Measurements from ENCODE around the gene LRRC71.

Gene LRRC71

DNA sequence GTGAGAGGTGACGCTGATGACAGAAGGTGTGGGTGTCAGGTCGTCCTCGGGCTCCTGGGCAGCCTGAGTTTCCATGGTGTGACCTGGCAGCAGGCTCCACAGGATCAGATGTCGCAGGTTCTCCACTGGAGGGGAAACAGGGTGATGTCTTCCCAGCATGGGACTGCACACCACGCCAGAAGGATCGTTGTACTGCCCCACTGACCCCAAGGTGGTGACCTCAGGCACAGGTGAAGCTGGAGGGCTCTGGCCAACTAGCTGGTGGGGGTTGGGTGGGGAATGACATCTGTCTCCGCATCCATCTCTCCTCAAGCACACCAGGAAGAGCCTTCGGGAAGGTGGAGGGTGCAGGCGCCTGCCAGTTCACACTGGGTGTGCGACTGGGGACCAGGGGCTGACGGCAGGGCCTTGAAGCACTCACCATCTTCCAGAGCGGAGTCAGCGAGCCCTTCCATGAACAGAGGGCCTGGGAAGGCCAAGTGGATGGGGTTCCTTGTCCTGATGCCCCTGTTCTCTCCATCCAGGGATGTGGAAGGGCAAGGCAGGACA, 19.4 kb downstream of the LRRC71 start:
- DNase-seq (ENCODE audit: low read depth): no peak
- TF ChIP-seq, protein P1, sequence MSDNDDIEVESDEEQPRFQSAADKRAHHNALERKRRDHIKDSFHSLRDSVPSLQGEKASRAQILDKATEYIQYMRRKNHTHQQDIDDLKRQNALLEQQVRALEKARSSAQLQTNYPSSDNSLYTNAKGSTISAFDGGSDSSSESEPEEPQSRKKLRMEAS (IDR thresholded peaks at IDR 0.05; ENCODE audit: low read depth, low read length): no peak
- TF ChIP-seq, protein P2, sequence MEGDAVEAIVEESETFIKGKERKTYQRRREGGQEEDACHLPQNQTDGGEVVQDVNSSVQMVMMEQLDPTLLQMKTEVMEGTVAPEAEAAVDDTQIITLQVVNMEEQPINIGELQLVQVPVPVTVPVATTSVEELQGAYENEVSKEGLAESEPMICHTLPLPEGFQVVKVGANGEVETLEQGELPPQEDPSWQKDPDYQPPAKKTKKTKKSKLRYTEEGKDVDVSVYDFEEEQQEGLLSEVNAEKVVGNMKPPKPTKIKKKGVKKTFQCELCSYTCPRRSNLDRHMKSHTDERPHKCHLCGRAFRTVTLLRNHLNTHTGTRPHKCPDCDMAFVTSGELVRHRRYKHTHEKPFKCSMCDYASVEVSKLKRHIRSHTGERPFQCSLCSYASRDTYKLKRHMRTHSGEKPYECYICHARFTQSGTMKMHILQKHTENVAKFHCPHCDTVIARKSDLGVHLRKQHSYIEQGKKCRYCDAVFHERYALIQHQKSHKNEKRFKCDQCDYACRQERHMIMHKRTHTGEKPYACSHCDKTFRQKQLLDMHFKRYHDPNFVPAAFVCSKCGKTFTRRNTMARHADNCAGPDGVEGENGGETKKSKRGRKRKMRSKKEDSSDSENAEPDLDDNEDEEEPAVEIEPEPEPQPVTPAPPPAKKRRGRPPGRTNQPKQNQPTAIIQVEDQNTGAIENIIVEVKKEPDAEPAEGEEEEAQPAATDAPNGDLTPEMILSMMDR (IDR thresholded peaks at IDR 0.05; ENCODE audit: low read depth, low read length): no peak
- TF ChIP-seq MYC (IDR thresholded peaks at IDR 0.05; ENCODE audit: low read depth, low read length) (no peak), POLR2A (IDR thresholded peaks at IDR 0.05; ENCODE audit: extremely low read depth, insufficient read length) (no peak)
- H3K4me3 ChIP-seq (ENCODE audit: low read depth, low read length): no peak overlapping the region

DNA sequence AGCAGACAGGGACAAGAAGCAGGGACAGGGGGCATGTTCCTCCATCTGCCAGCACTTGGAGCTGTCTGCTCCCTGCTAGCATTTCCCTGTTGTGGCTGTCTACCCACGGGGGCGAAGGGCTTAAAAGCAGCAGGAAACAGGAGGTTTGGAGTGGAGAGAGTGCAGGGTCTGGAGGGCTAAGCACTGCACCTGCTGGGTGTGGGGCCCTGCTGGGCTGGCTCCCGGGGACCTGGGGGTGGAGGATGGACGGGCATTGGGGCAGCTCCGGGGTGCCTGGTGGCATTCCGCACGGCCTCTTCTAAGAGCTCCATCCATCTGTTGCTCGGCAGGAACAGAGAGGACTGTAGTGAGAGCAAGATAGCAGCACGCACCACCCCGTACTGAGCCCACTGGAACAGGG, 21.2 kb downstream of the LRRC71 start:
- H3K4me3 ChIP-seq (ENCODE audit: low read depth, low read length): no peak overlapping the region
- DNase-seq (ENCODE audit: low read depth): no peak

DNA sequence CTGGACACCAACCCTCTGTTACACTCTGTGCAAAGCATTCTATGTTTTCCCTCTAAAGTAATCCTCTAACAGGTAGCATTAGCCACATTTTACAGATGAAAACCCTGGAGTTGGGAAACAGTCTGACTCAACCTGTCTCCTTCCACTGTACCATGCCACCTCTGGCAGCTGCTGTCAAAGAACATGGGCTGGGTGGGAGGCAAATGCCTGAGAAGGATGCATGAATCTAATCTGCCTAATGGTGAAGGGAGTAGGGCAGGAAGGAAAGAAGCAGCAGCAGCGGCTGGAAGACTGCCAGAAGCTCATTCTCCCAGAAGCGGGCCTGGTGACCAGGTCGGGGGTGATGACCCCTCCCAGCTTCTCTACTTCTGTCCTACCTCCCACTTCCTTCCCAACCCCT, 21.7 kb downstream of the LRRC71 start:
- no peak for TF ChIP-seq POLR2A (IDR thresholded peaks at IDR 0.05; ENCODE audit: extremely low read depth, insufficient read length)
- TF ChIP-seq, protein P2 (IDR thresholded peaks at IDR 0.05; ENCODE audit: low read depth, low read length): no peak
- no peak for DNase-seq (ENCODE audit: low read depth)
- no peak overlapping the region for H3K4me3 ChIP-seq (ENCODE audit: low read depth, low read length)

More for the DNA sequence above, 21.2 kb downstream of the LRRC71 start:
- TF ChIP-seq POLR2A (IDR thresholded peaks at IDR 0.05; ENCODE audit: extremely low read depth, insufficient read length) (no peak), MYC (IDR thresholded peaks at IDR 0.05; ENCODE audit: low read depth, low read length) (no peak)
- TF ChIP-seq, protein P1 (IDR thresholded peaks at IDR 0.05; ENCODE audit: low read depth, low read length): no peak
- TF ChIP-seq, protein P2 (IDR thresholded peaks at IDR 0.05; ENCODE audit: low read depth, low read length): no peak

DNA sequence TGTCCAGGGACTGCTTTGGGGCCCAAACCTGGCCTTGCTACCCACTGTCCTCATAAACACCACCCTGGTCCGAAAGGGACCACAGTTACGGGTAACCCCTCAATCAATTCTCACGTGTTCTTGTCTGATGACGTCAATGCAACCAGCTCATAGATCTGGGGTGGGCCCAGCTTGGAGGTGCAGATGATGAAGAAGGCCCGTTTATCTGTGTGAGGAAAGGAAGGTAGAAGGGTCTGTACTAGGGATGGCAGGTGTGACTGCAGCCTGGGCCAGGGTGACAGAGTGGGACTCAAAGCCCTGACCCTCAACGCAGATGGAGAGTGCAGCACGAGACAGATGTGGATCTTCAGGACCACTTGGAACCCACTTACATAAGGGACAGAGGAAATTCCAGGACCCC, 22.1 kb downstream of the LRRC71 start:
- H3K4me3 ChIP-seq (ENCODE audit: low read depth, low read length): no peak overlapping the region
- DNase-seq (ENCODE audit: low read depth): no peak
- TF ChIP-seq, protein P2 (IDR thresholded peaks at IDR 0.05; ENCODE audit: low read depth, low read length): no peak
- TF ChIP-seq POLR2A (IDR thresholded peaks at IDR 0.05; ENCODE audit: extremely low read depth, insufficient read length) (no peak), MYC (IDR thresholded peaks at IDR 0.05; ENCODE audit: low read depth, low read length) (no peak)
- TF ChIP-seq, protein P1 (IDR thresholded peaks at IDR 0.05; ENCODE audit: low read depth, low read length): no peak

DNA sequence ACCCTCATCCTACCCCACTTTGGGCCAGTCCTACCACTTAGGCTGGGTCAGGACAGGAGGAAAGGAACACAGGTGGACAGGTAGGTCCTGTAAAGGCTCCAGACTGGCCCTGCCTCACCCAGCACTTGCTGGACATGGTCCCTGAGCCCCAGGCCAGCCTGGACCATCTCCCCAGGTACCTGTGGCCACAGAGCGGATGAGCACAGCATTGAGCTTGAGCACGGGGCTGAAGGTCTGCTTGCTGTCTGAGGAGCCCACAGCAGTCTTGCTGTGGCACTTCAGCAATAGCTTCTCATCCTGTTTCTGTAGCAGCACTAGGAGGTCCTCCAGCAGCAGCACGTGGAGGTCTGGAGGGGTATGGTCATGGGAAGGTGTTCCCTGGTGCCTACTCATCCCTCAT, 23.3 kb downstream of the LRRC71 start:
- no peak for DNase-seq (ENCODE audit: low read depth)
- H3K4me3 ChIP-seq (ENCODE audit: low read depth, low read length): no peak overlapping the region
- no peak for TF ChIP-seq MYC (IDR thresholded peaks at IDR 0.05; ENCODE audit: low read depth, low read length)
- TF ChIP-seq, protein P2 (IDR thresholded peaks at IDR 0.05; ENCODE audit: low read depth, low read length): no peak
- TF ChIP-seq, protein P1 (IDR thresholded peaks at IDR 0.05; ENCODE audit: low read depth, low read length): no peak
- no peak for TF ChIP-seq POLR2A (IDR thresholded peaks at IDR 0.05; ENCODE audit: extremely low read depth, insufficient read length)

DNA sequence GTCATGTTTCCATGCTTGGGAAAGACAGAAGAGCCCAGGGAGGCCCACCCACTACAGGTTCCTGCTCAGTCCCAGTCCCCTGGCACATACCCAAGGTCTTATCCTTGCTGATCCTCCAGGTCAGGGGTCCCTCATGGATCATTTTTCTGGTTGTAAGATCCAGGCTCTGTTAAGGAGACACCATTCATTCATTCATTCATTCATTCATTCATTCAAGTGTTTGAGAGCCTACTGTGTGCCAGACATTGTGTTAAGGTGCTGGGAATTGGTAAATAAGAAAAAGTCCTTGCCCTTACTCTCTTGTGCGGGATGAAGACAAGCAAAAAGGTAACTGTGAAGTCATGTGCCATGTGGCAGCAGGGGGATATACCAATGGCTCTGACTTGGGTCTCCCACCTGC, 23.8 kb downstream of the LRRC71 start:
- DNase-seq (ENCODE audit: low read depth): no peak
- no peak overlapping the region for H3K4me3 ChIP-seq (ENCODE audit: low read depth, low read length)
- TF ChIP-seq POLR2A (IDR thresholded peaks at IDR 0.05; ENCODE audit: extremely low read depth, insufficient read length) (no peak), MYC (IDR thresholded peaks at IDR 0.05; ENCODE audit: low read depth, low read length) (no peak)
- TF ChIP-seq, protein P1 (IDR thresholded peaks at IDR 0.05; ENCODE audit: low read depth, low read length): no peak
- TF ChIP-seq, protein P2 (IDR thresholded peaks at IDR 0.05; ENCODE audit: low read depth, low read length): no peak
